HCT116 (cell line): ENCODE data around the gene PROCA1. TPM values are rescaled to one million over a fixed set of nuclear protein-coding genes. Genes with fewer than 3 reads are reported as not detected.
A peak's percentile ranks its signal among the peaks of the same experiment; 100 is the strongest.

Experiments used
- ATAC-seq: fragments of 200-7000 bp; cut with Tn5 transposase; 2 replicates; pipeline ENCODE4 v1.9.1; 2020; ENCODE audit warnings: mild to moderate bottlenecking, moderate library complexity
- BruUV-seq: library from RNA; stranded (reverse); fragments of 400-500 nt; replicated peaks from 2 replicates; lab custom pipeline; 2021; lab: Mats Ljungman, UMichigan
- CTCF ChIA-PET: fragments of 300-600 bp; sonication (Branson Sonifier 250); formaldehyde crosslinking; loops from one replicate; lab custom pipeline; 2021; ENCODE audit warnings: antibody characterized with exemption; lab: Charles Lee
- POLR2A ChIA-PET: fragments of 300-600, 350-600 bp; sonication (Branson Sonifier 250); formaldehyde crosslinking; loops from one replicate; lab custom pipeline; 2021; ENCODE audit warnings: antibody characterized with exemption; lab: Charles Lee
- RAD21 ChIA-PET, 2 experiments: fragments of 300-600 bp; sonication (Branson Sonifier 250); formaldehyde crosslinking; loops; one replicate each; lab custom pipeline; 2023; ENCODE audit warnings: low total read pairs in 2 of 2; ENCODE audit not compliant: uncharacterized antibody in 2 of 2, unreplicated experiment in 2 of 2, low non-redundant PET in 1 of 2; lab: Charles Lee
- DNase-seq: peaks from one replicate; pipeline ENCODE4 v3.0.0-alpha.2; 2010; ENCODE audit warnings: low read depth, low spot score
- H2AFZ ChIP-seq: fragments of 200-600 bp; shearing (Covaris generic), sonication (generic); 2 replicates; pipeline ENCODE4 v1.6.1; 2017; ENCODE audit warnings: low read depth, mixed run types, mixed read lengths, antibody characterized with exemption, low read length; ENCODE audit not compliant: poor library complexity, severe bottlenecking
- H3K27ac ChIP-seq: 2 replicates; pipeline ENCODE4 v1.5.1; 2012; ENCODE audit warnings: low read depth, low read length
- H3K27me3 ChIP-seq: fragments of 200-600 bp; sonication (generic); 2 replicates; pipeline ENCODE4 v1.6.1; 2016; ENCODE audit warnings: mixed run types, low read length, mixed read lengths; ENCODE audit not compliant: insufficient read depth
- H3K36me3 ChIP-seq, 2 experiments: fragments of 200-500 bp in 1 of 2; fragments of 200-600 bp in 1 of 2; sonication (Bioruptor generic) in 1 of 2; sonication (generic) in 1 of 2; 2 replicates each; pipeline versions ENCODE4 v1.5.1 to v1.6.1; 2014 to 2016; ENCODE audit warnings: low read length in 2 of 2, inconsistent platforms in 1 of 2, mixed read lengths in 1 of 2, mixed run types in 1 of 2; ENCODE audit not compliant: insufficient read depth in 2 of 2, control insufficient read depth in 1 of 2
- H3K4me1 ChIP-seq, 2 experiments: fragments of 200-600 bp in 1 of 2; sonication (generic) in 1 of 2; 2 replicates each; pipeline versions ENCODE4 v1.5.1 to v1.6.1; 2012 to 2017; ENCODE audit warnings: low read length in 2 of 2, inconsistent platforms in 1 of 2, mild to moderate bottlenecking in 1 of 2, mixed read lengths in 1 of 2, mixed run types in 1 of 2, moderate library complexity in 1 of 2; ENCODE audit not compliant: insufficient read depth in 2 of 2, control insufficient read depth in 1 of 2
- H3K4me2 ChIP-seq: fragments of 200-600 bp; sonication (generic); 2 replicates; pipeline ENCODE4 v1.6.1; 2017; ENCODE audit warnings: mixed run types, low read length, mixed read lengths
- H3K4me3 ChIP-seq, 2 experiments: fragments of 200-600 bp in 1 of 2; sonication (generic) in 1 of 2; replicated peaks in 1 of 2; 2 replicates each; pipeline ENCODE4 v1.5.1; 2011 to 2016; ENCODE audit warnings: low read length in 2 of 2, control low read depth in 1 of 2, low read depth in 1 of 2, mild to moderate bottlenecking in 1 of 2, mixed read lengths in 1 of 2, mixed run types in 1 of 2
- H3K79me2 ChIP-seq: fragments of 200-600 bp; sonication (generic); 2 replicates; pipeline ENCODE4 v1.6.1; 2017; ENCODE audit warnings: mild to moderate bottlenecking, mixed run types, low read length, moderate library complexity, mixed read lengths; ENCODE audit not compliant: insufficient read depth
- H3K9ac ChIP-seq: fragments of 200-600 bp; sonication (generic); 2 replicates; pipeline ENCODE4 v1.6.1; 2016; ENCODE audit warnings: low read length, mixed read lengths
- H3K9me2 ChIP-seq: fragments of 200-600 bp; sonication (generic), shearing (Covaris generic); 2 replicates; pipeline ENCODE4 v1.6.1; 2017; ENCODE audit warnings: mixed run types, mild to moderate bottlenecking, moderate library complexity; ENCODE audit not compliant: insufficient read depth
- H3K9me3 ChIP-seq, 2 experiments: fragments of 200-500 bp in 1 of 2; fragments of 200-600 bp in 1 of 2; sonication (Bioruptor generic) in 1 of 2; sonication (generic) in 1 of 2; 2 replicates each; pipeline ENCODE4 v1.6.1; 2014 to 2017; ENCODE audit warnings: low read length in 2 of 2, mixed read lengths in 2 of 2, inconsistent platforms in 1 of 2, low read depth in 1 of 2, mild to moderate bottlenecking in 1 of 2, mixed run types in 1 of 2, moderate library complexity in 1 of 2; ENCODE audit not compliant: control insufficient read depth in 1 of 2, insufficient read depth in 1 of 2
- H4K20me1 ChIP-seq: fragments of 200-600 bp; sonication (generic), shearing (Covaris generic); 2 replicates; pipeline ENCODE4 v1.6.1; 2017; ENCODE audit warnings: mixed run types, mild to moderate bottlenecking, moderate library complexity; ENCODE audit not compliant: insufficient read depth
- CTCF ChIP-seq, 3 experiments: fragments of 200-600 bp in 1 of 3; sonication (generic) in 1 of 3; IDR thresholded peaks in 2 of 3; conservative IDR thresholded peaks in 1 of 3; 2 replicates each; pipeline ENCODE4 v1.5.1; 2012 to 2017; ENCODE audit warnings: low read depth in 2 of 3, low read length in 2 of 3, antibody characterized with exemption in 1 of 3, borderline replicate concordance in 1 of 3, control low read depth in 1 of 3, mild to moderate bottlenecking in 1 of 3, mixed read lengths in 1 of 3, mixed run types in 1 of 3, moderate library complexity in 1 of 3; ENCODE audit not compliant: insufficient read depth in 1 of 3
- EGR1 ChIP-seq: IDR thresholded peaks from 2 replicates; pipeline ENCODE4 v1.6.1; 2012; ENCODE audit warnings: low read depth
- EZH2 ChIP-seq: fragments of 200-600 bp; sonication (generic); IDR thresholded peaks from 2 replicates; pipeline ENCODE4 v1.6.1; 2017; ENCODE audit warnings: antibody characterized with exemption, mixed run types
- POLR2A ChIP-seq: IDR thresholded peaks from 2 replicates; pipeline ENCODE4 v1.7.0; 2011; ENCODE audit warnings: borderline replicate concordance; ENCODE audit not compliant: insufficient read depth, insufficient read length; ENCODE audit errors: extremely low read depth
- RAD21 ChIP-seq: IDR thresholded peaks from 2 replicates; pipeline ENCODE4 v1.6.1; 2012; ENCODE audit warnings: low read depth, mild to moderate bottlenecking
- SRF ChIP-seq: IDR thresholded peaks from 2 replicates; pipeline ENCODE4 v1.6.1; 2012; ENCODE audit warnings: low read depth
- TCF7L2 ChIP-seq: IDR thresholded peaks from 2 replicates; pipeline ENCODE4 v1.7.0; 2011; ENCODE audit warnings: borderline replicate concordance, inconsistent platforms; ENCODE audit not compliant: insufficient read depth, insufficient read length; ENCODE audit errors: extremely low read depth
- ZNF274 ChIP-seq: fragments of 200-500 bp; sonication (Bioruptor generic); IDR thresholded peaks from 2 replicates; pipeline ENCODE4 v1.6.1; 2014; ENCODE audit warnings: mild to moderate bottlenecking, low read depth, low read length, inconsistent platforms
- intact Hi-C: fragments of 100-400 bp; cut with micrococcal nuclease; formaldehyde crosslinking; loops from 2 replicates; pipeline ENCODE4 v1.10.0; 2022
- total RNA-seq: library from RNA; stranded (reverse); gene quantifications from one replicate; pipeline ENCODE4 v1.2.1, GENCODE V29; 2021; ENCODE audit not compliant: unreplicated experiment

The PROCA1 gene
- total RNA-seq, 1 experiment from 2014 or later = 0.96 TPM

- no peak overlapping the region for H2AFZ ChIP-seq
- H3K9me2 ChIP-seq = no peaks in the 10 kb centered on the region
- peaks cover 32% of the 10 kb centered on the region; the same call in 1 of the 2 replicates for H4K20me1 ChIP-seq
- no peaks in the 10 kb centered on the region for H3K9me3 ChIP-seq
- RAD21 ChIA-PET = no interaction called here
- no peak for ATAC-seq
- intact Hi-C loops = no loop called here
- peaks cover 29 to 61% of the 10 kb centered on the region in 2 experiments for H3K4me1 ChIP-seq
- H3K79me2 ChIP-seq = peaks cover 62% of the 10 kb centered on the region
- no TSS peak for BruUV-seq
- H3K4me2 ChIP-seq = peak overlapping the region; percentile 99
- peaks cover 32 to 58% of the 10 kb centered on the region in 2 experiments for H3K36me3 ChIP-seq
- CTCF ChIA-PET = interaction anchor here (3.8 to 13.6 kb wide), 2 partner anchors 15 to 20 kb away, joined by 41 to 207 read pairs; partner anchors contain the start of genes NEK8 and TLCD1
- no peak for DNase-seq
- H3K9ac ChIP-seq = peak overlapping the region; percentile 100
- no peaks in the 10 kb centered on the region for H3K27me3 ChIP-seq
- peak overlapping the region; percentile 98 for H3K27ac ChIP-seq
- TF ChIP-seq TCF7L2 (no peak), RAD21 (no peak), ZNF274 (no peak), EGR1 (no peak), EZH2 (no peak), SRF (no peak), POLR2A (no peak)
- POLR2A ChIA-PET = interaction anchor here (0.9 to 11.6 kb wide), 3 partner anchors 12 to 19 kb away, joined by 3 to 149 read pairs (median 4); partner anchors contain the start of genes NEK8 and TLCD1
- no peak overlapping the region for H3K4me3 ChIP-seq
Observed at GRCh38 chr17:28747051-28747691, 35.5 kb upstream of the PROCA1 start.

- H3K9me3 ChIP-seq = no peaks in the 10 kb centered on the region
- RAD21 ChIA-PET = interaction anchor here in 1 of 2 experiments (0.6 kb wide), 1 partner anchor 20 kb away, joined by 8 read pairs; no protein-coding TSS in a partner anchor
- ATAC-seq (no peak), DNase-seq (no peak)
- intact Hi-C loops = no loop called here
- H4K20me1 ChIP-seq = peaks cover 32% of the 10 kb centered on the region; the same call in 1 of the 2 replicates
- H3K27me3 ChIP-seq = no peaks in the 10 kb centered on the region
- POLR2A ChIA-PET = interaction anchor here (0.9 to 11.6 kb wide), 4 partner anchors 12 to 27 kb away, joined by 3 to 149 read pairs (median 6); partner anchors contain the start of genes NEK8, RPL23A and TLCD1
- H3K9ac ChIP-seq = peak overlapping the region; percentile 100
- peaks cover 34 to 66% of the 10 kb centered on the region in 2 experiments for H3K4me1 ChIP-seq
- CTCF ChIA-PET = interaction anchor here (13.6 kb wide), 1 partner anchor 19 kb away, joined by 207 read pairs; the partner anchor contains the start of genes NEK8 and TLCD1
- peak overlapping the region; percentile 98 for H3K27ac ChIP-seq
- peak overlapping the region; percentile 9 to 100; a peak in 1 of 4 replicates for H3K4me3 ChIP-seq
- BruUV-seq = no TSS peak
- H3K36me3 ChIP-seq = peaks cover 29 to 57% of the 10 kb centered on the region in 2 experiments
- no peak for TF ChIP-seq CTCF (IDR thresholded peaks at IDR 0.05 in 2 of 3, conservative IDR thresholded peaks at IDR 0.05 in 1 of 3; ENCODE audit: borderline replicate concordance in 1 of 3, insufficient read depth in 1 of 3, low read depth in 2 of 3, low read length in 2 of 3)
- H3K79me2 ChIP-seq = peaks cover 62% of the 10 kb centered on the region
- peak overlapping the region; percentile 99 for H3K4me2 ChIP-seq
- H3K9me2 ChIP-seq = no peaks in the 10 kb centered on the region
- no peak overlapping the region for H2AFZ ChIP-seq
Observed at GRCh38 chr17:28746611-28747050, 34.9 kb upstream of the PROCA1 start.
